Mammary epithelial cell (primary cell): Measurements from ENCODE around the gene ITGB2.

ENCODE experiments used
- CTCF ChIP-seq, 2 donors: IDR thresholded peaks in 1 of 2; conservative IDR thresholded peaks in 1 of 2; 2 replicates each; pipeline ENCODE4 v1.5.1; 2011 to 2012; ENCODE audit warnings: inconsistent platforms in 2 of 2, low read length in 2 of 2, mild to moderate bottlenecking in 2 of 2, control low read depth in 1 of 2, low read depth in 1 of 2; ENCODE audit not compliant: insufficient read depth in 1 of 2; ENCODE audit errors: extremely low read depth in 1 of 2
- EZH2 ChIP-seq: IDR thresholded peaks from 2 replicates; pipeline ENCODE4 v1.6.1; 2012; ENCODE audit warnings: low read length, inconsistent platforms, borderline replicate concordance

- TF ChIP-seq CTCF (conservative IDR thresholded peaks at IDR 0.05 in 1 of 2, IDR thresholded peaks at IDR 0.05 in 1 of 2; ENCODE audit: extremely low read depth in 1 of 2, insufficient read depth in 1 of 2, low read depth in 1 of 2, low read length in 2 of 2) (no peak), EZH2 (no peak)
These were observed 53.2 kb downstream of the ITGB2 start for GRCh38 chr21:44867464-44867863.
